Activated CD4-positive, CD25-positive, alpha-beta regulatory T cell treated with anti-CD3 and anti-CD28 coated beads, Interleukin-2, amount 50 U/mL, for 24 hours (primary cell): Measurements from ENCODE around the gene PITX1.
"Not testable (repeated sequence)": the region's sequence is repeated elsewhere in the genome, so short reads cannot be mapped to it uniquely, and the experiment has no call there.

Experiments
- ATAC-seq, 2 donors: fragments of 150-1000 bp; cut with Tn5 transposase; one replicate each; pipeline ENCODE4 v1.10.0; 2021; ENCODE audit warnings: mild to moderate bottlenecking in 1 of 2, moderate library complexity in 1 of 2

Gene PITX1

DNA sequence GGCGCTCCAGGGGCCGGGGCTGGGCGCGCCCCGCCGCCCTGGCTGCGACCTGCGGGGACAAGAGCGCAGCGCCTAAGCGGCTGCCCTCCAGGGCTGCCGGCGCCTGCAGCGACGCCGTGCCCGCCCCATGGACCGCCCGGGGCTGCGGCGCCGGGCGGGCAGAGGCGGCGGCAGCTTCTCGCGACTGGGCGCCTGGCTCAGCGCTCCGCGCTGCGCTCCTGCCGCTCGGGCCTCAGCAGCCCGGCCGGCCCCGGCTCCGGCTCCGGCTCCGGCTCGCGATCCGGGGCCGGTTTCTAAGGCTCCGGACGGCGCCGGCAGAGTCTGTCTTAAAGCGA lies at the start of gene PITX1:
Gene PITX1 (minus strand): TSS at position 328 of the 335 bp plus-strand sequence. CDS start 347 bp downstream, outside the sequence.
- no peak for ATAC-seq

GRCh38 chr5:135083334-135083733 lies 49.3 kb upstream of the PITX1 start:
- not testable (repeated sequence) for ATAC-seq

GRCh38 chr5:135081240-135081639 lies 47.2 kb upstream of the PITX1 start:
- ATAC-seq: no peak

- ATAC-seq: no peak
These were observed 45.7 kb upstream of the PITX1 start for GRCh38 chr5:135079760-135080159.

GRCh38 chr5:135079099-135079681 lies 45.2 kb upstream of the PITX1 start:
- ATAC-seq: peak in 1 of 2 donors; percentile 10

DNA sequence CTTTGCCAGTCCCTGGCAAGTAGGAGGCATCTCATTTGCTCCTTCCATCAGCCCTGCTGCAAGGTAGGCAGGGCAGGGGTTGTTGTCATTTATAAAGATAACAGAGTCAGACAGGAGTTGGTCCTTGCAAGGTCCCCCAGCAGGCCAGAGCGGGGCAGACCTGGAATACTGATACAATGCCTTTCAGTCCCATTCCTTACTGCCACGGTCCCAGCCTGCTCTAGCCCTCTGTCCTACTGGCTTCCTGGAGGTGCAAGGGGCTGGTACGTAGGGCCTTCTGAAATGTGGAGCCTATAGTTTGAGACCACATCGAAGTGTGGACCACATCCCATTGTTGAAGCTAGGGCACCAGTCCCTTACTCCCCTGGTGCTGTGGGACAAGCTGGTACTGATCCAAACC lies 42.8 kb upstream of the PITX1 start:
- ATAC-seq: no peak

GRCh38 chr5:135076051-135076491 lies 42.0 kb upstream of the PITX1 start:
- no peak for ATAC-seq

GRCh38 chr5:135075621-135076020 lies 41.6 kb upstream of the PITX1 start:
- ATAC-seq: no peak

- ATAC-seq: no peak
These were observed 39.8 kb upstream of the PITX1 start for GRCh38 chr5:135073761-135074345.

DNA sequence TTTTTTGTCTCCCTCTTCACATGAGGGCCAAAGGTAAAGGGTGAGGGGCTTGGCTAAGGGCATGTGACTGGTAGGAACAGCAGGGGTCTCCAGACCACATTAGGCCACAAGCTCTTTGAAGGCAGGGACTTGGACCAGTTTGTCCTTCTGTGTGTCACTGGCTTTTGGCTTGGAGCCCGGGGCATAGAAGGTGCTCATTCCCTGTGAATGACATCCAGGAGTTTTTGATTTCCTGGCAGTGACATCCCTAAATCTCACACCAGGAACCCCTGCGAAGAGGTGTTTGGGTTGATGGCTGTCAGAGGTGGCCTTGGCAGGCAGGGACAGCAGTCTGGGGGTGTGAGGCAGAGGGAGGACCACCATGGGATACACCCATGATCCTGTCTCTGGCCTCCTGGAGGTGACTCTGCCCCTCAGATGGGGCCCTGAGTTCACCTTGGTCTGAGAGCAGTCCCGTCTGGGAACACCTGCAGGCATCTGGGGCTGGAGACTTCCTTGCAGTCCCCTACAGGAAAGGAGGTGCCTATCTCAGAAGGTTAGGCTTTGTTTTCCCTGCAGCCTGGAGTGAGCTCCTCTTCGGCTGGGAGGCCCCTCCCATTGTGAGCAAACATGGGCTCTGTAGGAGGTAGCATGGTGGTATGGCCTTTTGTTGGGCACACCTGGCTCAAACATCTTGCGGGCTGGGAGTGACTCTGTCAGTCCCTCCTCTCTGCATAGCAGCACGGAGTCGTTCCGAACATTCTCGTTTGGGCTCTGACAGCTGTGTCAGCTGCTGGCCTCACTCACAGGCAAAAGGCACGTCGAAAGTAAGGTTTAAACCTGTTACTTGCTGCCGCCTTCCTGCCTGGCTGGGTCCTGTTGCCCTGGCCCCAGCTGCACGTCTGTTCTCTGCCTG lies 38.6 kb upstream of the PITX1 start:
- ATAC-seq: no peak

DNA sequence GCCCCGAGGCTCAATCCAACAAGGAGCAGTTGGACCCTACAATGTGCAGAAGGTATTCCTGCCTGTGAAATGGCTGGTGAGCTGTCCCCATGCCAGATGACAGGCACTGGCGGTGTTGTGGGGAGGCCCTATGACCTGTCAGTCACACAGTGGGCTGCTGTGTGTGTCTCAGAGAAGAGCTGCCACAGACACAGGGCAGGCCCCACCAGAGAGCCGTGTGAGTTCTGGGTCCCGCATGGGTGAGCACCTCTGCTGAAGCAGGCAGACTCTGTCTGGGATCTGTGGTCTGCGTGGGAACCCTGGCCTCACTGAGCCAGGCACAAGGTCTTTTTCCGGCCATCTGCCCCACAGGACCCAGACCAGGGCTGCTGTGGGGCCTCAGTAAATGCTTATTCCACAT lies 37.3 kb upstream of the PITX1 start:
- ATAC-seq: no peak

- ATAC-seq: no peak
These were observed 36.0 kb upstream of the PITX1 start for GRCh38 chr5:135069895-135070657.

DNA sequence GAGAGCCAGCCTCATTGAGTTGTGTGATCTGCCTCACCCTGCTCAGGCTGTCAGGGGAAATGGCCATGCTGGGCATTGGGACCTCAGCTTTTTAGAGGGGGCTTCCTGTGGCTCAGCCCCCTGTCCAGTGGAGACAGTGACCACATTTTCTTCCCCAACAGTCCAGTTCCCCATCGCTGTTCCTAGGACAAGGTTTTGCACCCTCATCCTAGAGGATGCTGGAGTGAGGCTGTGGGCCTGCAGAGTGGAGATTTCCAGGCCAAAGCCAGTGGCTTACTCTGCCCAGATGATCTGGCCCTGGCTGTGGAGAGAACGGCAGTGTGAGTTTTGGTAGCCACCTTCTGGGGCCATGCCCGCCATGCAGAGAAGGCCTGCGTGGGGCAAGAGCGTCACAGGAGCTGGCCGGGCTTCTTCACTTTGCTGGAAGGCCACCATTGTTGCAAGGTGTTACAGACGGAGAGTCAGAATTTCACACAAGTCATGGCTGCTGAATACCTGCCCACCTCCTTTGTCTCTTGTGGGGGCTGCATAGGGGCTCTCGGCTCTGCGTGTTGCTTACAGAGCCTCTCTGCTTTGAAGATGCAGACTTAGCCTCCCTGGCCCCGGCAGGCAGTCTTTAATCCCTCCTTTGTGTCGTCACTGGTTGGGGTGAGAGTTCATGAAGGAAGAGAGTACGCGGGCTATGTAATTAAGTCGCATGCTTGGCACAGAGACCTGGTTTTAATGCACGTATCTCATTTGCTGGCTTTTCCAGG lies 35.2 kb upstream of the PITX1 start:
- no peak for ATAC-seq

GRCh38 chr5:135067587-135067986 lies 33.6 kb upstream of the PITX1 start:
- ATAC-seq: no peak

GRCh38 chr5:135066781-135067180 lies 32.8 kb upstream of the PITX1 start:
- ATAC-seq: no peak

DNA sequence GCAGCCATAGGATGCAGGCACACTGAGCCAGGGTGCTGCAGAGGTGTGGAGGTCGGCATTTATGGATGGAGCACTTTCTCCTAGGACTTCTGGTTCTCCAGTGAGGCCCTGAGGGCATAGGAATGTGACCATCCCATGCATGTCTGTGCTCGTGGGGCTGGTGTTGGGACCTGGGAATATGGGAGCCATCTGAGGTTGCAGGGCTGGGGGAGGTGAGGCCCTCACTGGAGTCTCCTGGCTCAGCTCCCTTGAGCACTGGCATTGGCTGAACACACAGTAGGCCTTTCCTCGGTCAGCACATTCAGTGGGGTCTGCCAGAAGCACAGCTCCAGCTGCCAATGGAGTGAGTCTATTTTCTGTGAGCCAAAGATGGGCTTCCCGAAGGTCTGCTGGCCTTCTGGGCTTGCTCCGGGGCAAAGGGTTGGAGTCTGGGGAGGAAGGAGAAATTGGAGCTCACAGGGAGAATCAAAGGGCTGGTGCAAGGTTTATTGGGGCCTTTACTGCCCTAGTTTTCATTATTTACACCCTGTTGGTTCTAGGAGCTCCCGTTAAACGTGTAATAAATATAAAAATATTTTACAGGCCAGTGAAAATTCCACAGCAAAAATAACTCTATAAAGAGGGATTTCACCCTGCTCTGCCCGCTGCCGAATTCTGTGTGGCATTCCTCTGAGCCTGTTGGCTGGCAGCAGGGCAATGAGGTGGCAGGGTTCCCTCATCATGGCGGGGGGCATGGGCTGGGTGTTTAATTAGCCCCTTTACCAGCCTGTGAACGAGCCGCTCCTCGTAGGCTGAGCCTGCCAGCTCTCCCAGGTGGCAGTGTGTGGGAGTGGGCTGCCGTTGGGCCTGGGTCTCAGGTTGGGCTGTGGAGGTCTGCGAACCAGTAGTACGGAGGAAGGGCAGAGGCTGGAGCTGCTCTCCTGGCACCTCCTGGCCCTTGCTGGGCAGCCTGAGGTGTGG lies 31.6 kb upstream of the PITX1 start:
- ATAC-seq: no peak

DNA sequence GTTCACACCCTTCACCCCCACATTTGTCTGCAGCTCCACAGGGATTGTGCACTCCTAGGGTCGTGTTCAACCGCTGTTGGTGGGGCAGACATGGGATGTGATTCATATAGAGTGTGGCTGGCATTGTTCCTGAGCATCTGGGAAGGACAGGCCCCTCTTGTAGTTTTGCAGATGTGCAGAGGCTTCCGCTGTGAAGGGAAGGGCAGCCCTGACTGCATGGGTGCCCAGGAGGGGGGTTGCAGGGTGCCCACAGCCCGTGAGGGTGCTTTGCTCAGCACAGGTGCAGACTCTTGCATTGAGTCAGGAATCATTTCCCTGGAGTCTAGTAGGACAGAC lies 30.2 kb upstream of the PITX1 start:
- no peak for ATAC-seq

- no peak for ATAC-seq
These were observed 29.6 kb upstream of the PITX1 start for GRCh38 chr5:135063511-135064234.

GRCh38 chr5:135063056-135063445 lies 29.0 kb upstream of the PITX1 start:
- no peak for ATAC-seq

GRCh38 chr5:135062216-135063055 lies 28.4 kb upstream of the PITX1 start:
- ATAC-seq: no peak
